Uterus (tissue), 4 donors: Measurements from ENCODE around the gene SP140. TPM values are rescaled to one million over a fixed set of nuclear protein-coding genes. Genes with fewer than 3 reads are reported as not detected.
"Not testable (repeated sequence)": the region's sequence is repeated elsewhere in the genome, so short reads cannot be mapped to it uniquely, and the experiment has no call there.

ENCODE experiments used
- DNase-seq, 2 donors: peaks; one replicate each; pipeline ENCODE4 v3.0.0-alpha.2; 2019 to 2020
- H3K27ac ChIP-seq, 2 donors: fragments of 200-600 bp; sonication (generic); 1 replicate in 1 of 2; 2 replicates in 1 of 2; pipeline ENCODE4 v1.5.1; 2016 to 2018
- H3K27me3 ChIP-seq, 2 donors: fragments of 200-600 bp; sonication (generic); one replicate each; pipeline ENCODE4 v1.5.1; 2018 to 2019; ENCODE audit warnings: control low read depth in 1 of 2
- H3K36me3 ChIP-seq, 2 donors: fragments of 200-600 bp; sonication (generic); one replicate each; pipeline ENCODE4 v1.5.1; 2019; ENCODE audit warnings: control low read depth in 1 of 2
- H3K4me1 ChIP-seq, 2 donors: fragments of 200-600 bp; sonication (generic); one replicate each; pipeline ENCODE4 v1.5.1; 2018 to 2019; ENCODE audit warnings: control low read depth in 1 of 2
- H3K4me3 ChIP-seq, 2 donors: fragments of 200-600 bp; sonication (generic); 1 replicate in 1 of 2; 2 replicates in 1 of 2; pipeline ENCODE4 v1.5.1; 2018 to 2019; ENCODE audit warnings: mild to moderate bottlenecking in 1 of 2
- H3K9me3 ChIP-seq, 2 donors: fragments of 200-600 bp; sonication (generic); one replicate each; pipeline ENCODE4 v1.5.1; 2019; ENCODE audit warnings: control low read depth in 1 of 2
- POLR2A ChIP-seq, 2 donors: fragments of 450-650 bp; IDR thresholded peaks; one replicate each; pipeline ENCODE4 v1.6.1; 2016; ENCODE audit warnings: antibody characterized with exemption in 2 of 2, mild to moderate bottlenecking in 1 of 2, moderate library complexity in 1 of 2
- intact Hi-C: fragments of 100-400 bp; cut with DNase I; formaldehyde crosslinking; loops from one replicate; pipeline ENCODE4 v1.15.1; 2023; ENCODE audit warnings: low total_unique reads
- total RNA-seq, 4 donors: library from RNA; depleted of rRNA in 3 of 4; stranded (reverse); fragments of >200 nt in 3 of 4; gene quantifications; one replicate each; pipeline versions ENCODE4 v1.1.0 to v1.2.4, GENCODE V29; 2014 to 2023
- TF ChIP-seq, protein P1 (sequence below), 4 experiments: fragments of 200-600 bp in 2 of 4; fragments of 450-650 bp in 2 of 4; sonication (generic) in 2 of 4; IDR thresholded peaks; one replicate each; pipeline ENCODE4 v1.5.1; 2016 to 2019; ENCODE audit warnings: antibody characterized with exemption in 4 of 4, mild to moderate bottlenecking in 2 of 4, moderate library complexity in 1 of 4
- donor health status: DM: yes; HTN: yes; CAD: no.

SP140 gene
- total RNA-seq, 4 donors from 2014 or later = 0.77 to 1.1 (median 0.97) TPM; not detected in 1

DNA sequence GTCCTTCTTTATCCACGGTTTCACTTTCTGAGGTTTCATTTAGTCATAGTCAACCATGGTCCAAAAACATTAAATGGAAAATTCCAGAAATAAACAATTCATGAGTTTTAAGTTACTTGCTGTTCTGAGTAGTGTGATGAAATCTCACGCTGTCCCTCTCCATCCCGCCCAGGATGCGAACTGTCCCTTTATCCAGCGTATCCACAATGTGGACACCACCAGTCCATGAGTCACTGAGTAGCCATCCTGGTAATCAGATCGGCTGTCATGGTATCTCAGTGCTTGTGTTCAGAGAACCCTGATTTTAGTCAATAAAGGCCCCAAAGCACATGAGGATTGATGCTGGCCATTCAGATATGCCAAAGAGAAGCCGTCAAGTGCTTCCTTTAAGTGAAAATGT lies 105.2 kb downstream of the SP140 start:
- Histone ChIP-seq H3K4me3 (no peak overlapping the region), H3K4me1 (no peaks in the 10 kb centered on the region), H3K27me3 (no peaks in the 10 kb centered on the region), H3K27ac (no peak overlapping the region), H3K9me3 (no peaks in the 10 kb centered on the region), H3K36me3 (no peaks in the 10 kb centered on the region)
- TF ChIP-seq POLR2A (IDR thresholded peaks at IDR 0.05) = no peak
- TF ChIP-seq, protein P1, sequence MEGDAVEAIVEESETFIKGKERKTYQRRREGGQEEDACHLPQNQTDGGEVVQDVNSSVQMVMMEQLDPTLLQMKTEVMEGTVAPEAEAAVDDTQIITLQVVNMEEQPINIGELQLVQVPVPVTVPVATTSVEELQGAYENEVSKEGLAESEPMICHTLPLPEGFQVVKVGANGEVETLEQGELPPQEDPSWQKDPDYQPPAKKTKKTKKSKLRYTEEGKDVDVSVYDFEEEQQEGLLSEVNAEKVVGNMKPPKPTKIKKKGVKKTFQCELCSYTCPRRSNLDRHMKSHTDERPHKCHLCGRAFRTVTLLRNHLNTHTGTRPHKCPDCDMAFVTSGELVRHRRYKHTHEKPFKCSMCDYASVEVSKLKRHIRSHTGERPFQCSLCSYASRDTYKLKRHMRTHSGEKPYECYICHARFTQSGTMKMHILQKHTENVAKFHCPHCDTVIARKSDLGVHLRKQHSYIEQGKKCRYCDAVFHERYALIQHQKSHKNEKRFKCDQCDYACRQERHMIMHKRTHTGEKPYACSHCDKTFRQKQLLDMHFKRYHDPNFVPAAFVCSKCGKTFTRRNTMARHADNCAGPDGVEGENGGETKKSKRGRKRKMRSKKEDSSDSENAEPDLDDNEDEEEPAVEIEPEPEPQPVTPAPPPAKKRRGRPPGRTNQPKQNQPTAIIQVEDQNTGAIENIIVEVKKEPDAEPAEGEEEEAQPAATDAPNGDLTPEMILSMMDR (IDR thresholded peaks at IDR 0.05) = no peak
- intact Hi-C loops = no loop called here
- no peak for DNase-seq

GRCh38 chr2:230335461-230335863 lies 109.9 kb downstream of the SP140 start:
- no peak for DNase-seq
- intact Hi-C loops = no loop called here
- H3K4me3 ChIP-seq = no peak overlapping the region
- no peak overlapping the region for H3K27ac ChIP-seq
- no peaks in the 10 kb centered on the region for H3K4me1 ChIP-seq
- TF ChIP-seq, protein P1 (IDR thresholded peaks at IDR 0.05) = no peak
- no peak for TF ChIP-seq POLR2A (IDR thresholded peaks at IDR 0.05)
- no peaks in the 10 kb centered on the region for H3K9me3 ChIP-seq
- H3K27me3 ChIP-seq = no peaks in the 10 kb centered on the region
- H3K36me3 ChIP-seq = no peaks in the 10 kb centered on the region

DNA sequence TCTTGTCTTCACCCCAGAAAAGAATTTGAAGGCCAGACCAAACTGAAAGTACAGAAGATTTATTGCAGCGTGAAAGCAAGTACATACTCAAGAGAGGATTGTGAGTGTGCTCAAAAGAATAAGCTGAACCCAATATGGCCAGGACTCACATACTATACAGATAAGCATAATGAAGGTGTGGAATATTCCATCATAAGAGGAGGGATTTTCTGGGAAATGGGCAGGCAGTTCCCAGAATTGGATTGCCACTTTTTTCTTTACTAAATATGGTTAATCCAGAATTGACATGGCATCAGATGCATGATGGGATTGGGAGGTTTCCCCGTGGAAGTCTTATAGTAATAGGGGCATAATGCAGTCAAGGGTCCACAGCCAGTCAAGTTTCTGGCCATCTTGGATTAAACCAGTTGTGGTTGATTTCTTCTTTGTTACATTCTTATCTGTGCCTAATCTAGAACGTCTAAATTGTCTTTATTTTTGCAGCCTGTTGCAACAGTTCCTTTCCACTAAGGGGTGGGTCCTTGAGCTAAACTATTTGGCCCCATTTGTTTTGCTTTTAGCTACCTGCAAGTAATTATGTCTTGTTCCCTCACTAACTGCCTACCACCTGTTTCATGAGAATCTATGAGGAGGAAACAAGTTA lies 110.4 kb downstream of the SP140 start:
- Histone ChIP-seq H3K27ac (no peak overlapping the region), H3K4me1 (no peaks in the 10 kb centered on the region), H3K4me3 (no peak overlapping the region), H3K27me3 (no peaks in the 10 kb centered on the region), H3K36me3 (no peaks in the 10 kb centered on the region), H3K9me3 (no peaks in the 10 kb centered on the region)
- intact Hi-C loops = no loop called here
- TF ChIP-seq POLR2A (IDR thresholded peaks at IDR 0.05) = no peak
- TF ChIP-seq, protein P1 (IDR thresholded peaks at IDR 0.05) = no peak
- DNase-seq = no peak

DNA sequence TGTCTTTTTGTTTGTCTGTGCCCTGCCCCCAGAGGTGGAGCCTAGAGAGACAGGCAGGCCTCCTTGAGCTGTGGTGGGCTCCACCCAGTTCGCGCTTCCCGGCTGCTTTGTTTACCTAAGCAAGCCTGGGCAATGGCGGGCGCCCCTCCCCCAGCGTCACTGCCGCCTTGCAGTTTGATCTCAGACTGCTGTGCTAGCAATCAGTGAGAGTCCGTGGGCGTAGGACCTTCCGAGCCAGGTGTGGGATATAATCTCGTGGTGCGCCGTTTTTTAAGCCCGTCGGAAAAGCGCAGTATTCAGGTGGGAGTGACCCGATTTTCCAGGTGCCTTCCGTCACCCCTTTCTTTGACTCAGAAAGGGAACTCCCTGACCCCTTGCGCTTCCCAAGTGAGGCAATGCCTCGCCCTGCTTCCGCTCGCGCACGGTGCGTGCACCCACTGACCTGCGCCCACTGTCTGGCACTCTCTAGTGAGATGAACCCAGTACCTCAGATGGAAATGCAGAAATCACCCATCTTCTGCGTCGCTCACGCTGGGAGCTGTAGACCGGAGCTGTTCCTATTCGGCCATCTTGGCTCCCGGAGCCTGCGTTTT lies 116.5 kb downstream of the SP140 start:
- intact Hi-C loops, H3K27ac ChIP-seq, H3K4me3 ChIP-seq, H3K4me1 ChIP-seq, H3K27me3 ChIP-seq, DNase-seq, H3K36me3 ChIP-seq, H3K9me3 ChIP-seq: not testable (repeated sequence)

DNA sequence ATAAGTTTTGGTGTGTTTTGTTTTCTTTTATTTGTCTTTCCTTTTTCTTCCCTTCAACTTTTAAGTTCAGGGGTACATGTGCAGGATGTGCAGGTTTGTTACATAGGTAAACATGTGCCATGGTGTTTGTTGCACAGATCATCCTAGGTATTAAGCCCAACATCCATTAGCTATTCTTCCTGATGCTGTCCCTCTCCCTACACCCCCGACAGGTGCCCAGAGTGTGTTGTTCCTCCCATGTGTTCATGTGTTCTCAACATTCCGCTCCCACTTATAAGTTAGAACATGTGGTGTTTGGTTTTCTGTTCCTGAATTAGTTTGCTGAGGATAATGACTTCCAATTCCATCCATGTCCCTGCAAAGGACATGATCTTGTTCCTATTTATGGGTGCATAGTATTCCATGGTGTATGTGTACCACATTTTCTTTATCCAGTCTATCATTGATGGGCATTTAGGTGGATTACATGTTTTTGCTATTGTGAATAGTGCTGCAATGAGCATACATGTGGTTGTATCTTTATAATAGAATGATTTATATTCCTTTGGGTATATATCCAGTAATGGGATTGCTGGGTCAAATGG lies 117.6 kb downstream of the SP140 start:
- H3K4me1 ChIP-seq, intact Hi-C loops, H3K9me3 ChIP-seq, DNase-seq, H3K27me3 ChIP-seq, H3K27ac ChIP-seq, H3K4me3 ChIP-seq, H3K36me3 ChIP-seq: not testable (repeated sequence)

DNA sequence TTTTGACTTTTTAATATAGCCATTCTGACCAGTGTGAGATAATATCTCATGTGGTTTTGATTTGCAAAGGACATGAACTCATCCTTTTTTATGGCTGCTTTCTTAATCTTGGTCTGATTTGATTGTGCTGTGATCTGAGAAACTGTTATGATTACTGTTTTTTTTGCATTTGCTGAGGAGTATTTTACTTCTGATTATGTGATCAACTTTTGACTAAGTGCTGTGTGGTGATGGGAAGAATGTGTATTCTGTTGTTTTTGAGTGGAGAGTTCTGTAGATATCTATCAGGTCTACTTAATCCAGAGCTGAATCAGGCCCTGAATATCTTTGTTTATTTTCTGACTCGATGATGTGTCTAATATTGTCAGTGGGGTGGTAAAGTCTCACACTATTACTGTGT lies 118.2 kb downstream of the SP140 start:
- TF ChIP-seq, protein P1 (IDR thresholded peaks at IDR 0.05) = no peak
- no peak for TF ChIP-seq POLR2A (IDR thresholded peaks at IDR 0.05)
- Histone ChIP-seq H3K4me1 (no peaks in the 10 kb centered on the region), H3K4me3 (no peak overlapping the region), H3K27me3 (no peaks in the 10 kb centered on the region), H3K9me3 (no peaks in the 10 kb centered on the region), H3K27ac (no peak overlapping the region), H3K36me3 (no peaks in the 10 kb centered on the region)
- DNase-seq = no peak
- intact Hi-C loops = no loop called here
